HG03439 (cell line): ENCODE results near the gene TMBIM6.

Experiments used
- ATAC-seq: cut with Tn5 transposase; IDR thresholded peaks from one replicate; pipeline ENCODE4 v1.9.1; 2021; ENCODE audit warnings: mild to moderate bottlenecking, moderate library complexity; ENCODE audit not compliant: unreplicated experiment

The TMBIM6 gene

GRCh38 chr12:49796155-49796554 is 54.8 kb downstream of the TMBIM6 start:
- ATAC-seq: no peak

GRCh38 chr12:49796606-49797448 is 55.5 kb downstream of the TMBIM6 start:
- no peak for ATAC-seq

GRCh38 chr12:49797449-49797776 is 56.1 kb downstream of the TMBIM6 start:
- ATAC-seq: no peak

GRCh38 chr12:49798248-49798647 is 56.9 kb downstream of the TMBIM6 start:
- ATAC-seq: no peak

- no peak for ATAC-seq
These were observed 57.6 kb downstream of the TMBIM6 start for GRCh38 chr12:49798934-49799333.

GRCh38 chr12:49800421-49801140 is 59.2 kb downstream of the TMBIM6 start:
- no peak for ATAC-seq

- ATAC-seq: no peak
These were observed 60.0 kb downstream of the TMBIM6 start for GRCh38 chr12:49801141-49802063.

- no peak for ATAC-seq
These were observed 62.5 kb downstream of the TMBIM6 start for GRCh38 chr12:49803693-49804450.

- no peak for ATAC-seq
These were observed 63.5 kb downstream of the TMBIM6 start for GRCh38 chr12:49804821-49805220.

GRCh38 chr12:49805409-49805808 is 64.1 kb downstream of the TMBIM6 start:
- ATAC-seq: no peak

- no peak for ATAC-seq
These were observed 65.0 kb downstream of the TMBIM6 start for GRCh38 chr12:49806321-49806813.

- no peak for ATAC-seq
These were observed 65.5 kb downstream of the TMBIM6 start for GRCh38 chr12:49806877-49807276.

- no peak for ATAC-seq
These were observed 66.7 kb downstream of the TMBIM6 start for GRCh38 chr12:49807991-49808580.

- ATAC-seq: no peak
These were observed 67.5 kb downstream of the TMBIM6 start for GRCh38 chr12:49808686-49809380.

GRCh38 chr12:49809381-49809905 is 68.1 kb downstream of the TMBIM6 start:
- no peak for ATAC-seq

GRCh38 chr12:49809906-49810389 is 68.6 kb downstream of the TMBIM6 start:
- ATAC-seq: no peak

GRCh38 chr12:49811136-49811535 is 69.8 kb downstream of the TMBIM6 start:
- ATAC-seq: no peak

- no peak for ATAC-seq
These were observed 70.6 kb downstream of the TMBIM6 start for GRCh38 chr12:49811961-49812401.

- no peak for ATAC-seq
These were observed 71.8 kb downstream of the TMBIM6 start for GRCh38 chr12:49813131-49813530.
